Neuronal stem cell (in vitro differentiated cells): ENCODE data around the gene SERPINF2.

Experiments
- DNase-seq: peaks from one replicate; pipeline ENCODE4 v3.0.0-alpha.2; 2013; ENCODE audit warnings: low spot score
- H2AFZ ChIP-seq: one replicate; pipeline ENCODE4 v1.6.1; 2013; ENCODE audit warnings: mild to moderate bottlenecking, low read length, inconsistent platforms
- H2AK5ac ChIP-seq: 2 replicates; pipeline ENCODE4 v1.6.1; 2013; ENCODE audit warnings: low read depth, mild to moderate bottlenecking, inconsistent platforms, low read length, moderate library complexity, mixed read lengths
- H2BK120ac ChIP-seq: 2 replicates; pipeline ENCODE4 v1.6.1; 2013; ENCODE audit warnings: low read depth, mild to moderate bottlenecking, inconsistent platforms, low read length, moderate library complexity, mixed read lengths
- H2BK12ac ChIP-seq: one replicate; pipeline ENCODE4 v1.6.1; 2013; ENCODE audit warnings: low read length, inconsistent platforms
- H2BK15ac ChIP-seq: 2 replicates; pipeline ENCODE4 v1.6.1; 2013; ENCODE audit warnings: mild to moderate bottlenecking, low read length, inconsistent platforms, mixed read lengths
- H2BK5ac ChIP-seq: one replicate; pipeline ENCODE4 v1.6.1; 2013; ENCODE audit warnings: inconsistent platforms, mild to moderate bottlenecking, low read length, moderate library complexity
- H3K14ac ChIP-seq: one replicate; pipeline ENCODE4 v1.6.1; 2013; ENCODE audit warnings: low read length, inconsistent platforms
- H3K18ac ChIP-seq: 2 replicates; pipeline ENCODE4 v1.6.1; 2013; ENCODE audit warnings: low read length, inconsistent platforms
- H3K23ac ChIP-seq: 2 replicates; pipeline ENCODE4 v1.6.1; 2013; ENCODE audit warnings: low read depth, mild to moderate bottlenecking, mixed read lengths, low read length, inconsistent platforms; ENCODE audit not compliant: poor library complexity
- H3K27ac ChIP-seq: replicated peaks from 3 replicates; pipeline ENCODE4 v1.5.1; 2013; ENCODE audit warnings: low read length, inconsistent platforms
- H3K27me3 ChIP-seq, 3 experiments: 2 replicates each; pipeline ENCODE4 v1.6.1; 2013; ENCODE audit warnings: low read length in 3 of 3, mild to moderate bottlenecking in 2 of 3, inconsistent platforms in 1 of 3, low read depth in 1 of 3, mixed read lengths in 1 of 3, moderate library complexity in 1 of 3; ENCODE audit not compliant: control insufficient read depth in 3 of 3, insufficient read depth in 3 of 3
- H3K36me3 ChIP-seq, 2 donors: replicated peaks in 1 of 2; 2 replicates each; pipeline ENCODE4 v1.6.1; 2013; ENCODE audit warnings: low read length in 2 of 2; ENCODE audit not compliant: control insufficient read depth in 2 of 2, insufficient read depth in 2 of 2
- H3K4ac ChIP-seq: 2 replicates; pipeline ENCODE4 v1.6.1; 2013; ENCODE audit warnings: inconsistent platforms, mild to moderate bottlenecking, low read length, moderate library complexity
- H3K4me1 ChIP-seq, 2 donors: 1 replicate in 1 of 2; 2 replicates in 1 of 2; pipeline ENCODE4 v1.6.1; 2013; ENCODE audit warnings: low read length in 2 of 2, low read depth in 1 of 2; ENCODE audit not compliant: control insufficient read depth in 2 of 2, insufficient read depth in 1 of 2
- H3K4me2 ChIP-seq: one replicate; pipeline ENCODE4 v1.6.1; 2013; ENCODE audit warnings: mild to moderate bottlenecking, low read length, inconsistent platforms; ENCODE audit not compliant: insufficient read depth, poor library complexity, severe bottlenecking
- H3K4me3 ChIP-seq, 2 donors: 2 replicates each; pipeline ENCODE4 v1.5.1; 2013; ENCODE audit warnings: low read length in 2 of 2, mild to moderate bottlenecking in 2 of 2, inconsistent platforms in 1 of 2, moderate library complexity in 1 of 2
- H3K79me1 ChIP-seq: one replicate; pipeline ENCODE4 v1.6.1; 2013; ENCODE audit warnings: low read depth, mild to moderate bottlenecking, inconsistent platforms, low read length, moderate library complexity
- H3K9ac ChIP-seq: one replicate; pipeline ENCODE4 v1.6.1; 2013; ENCODE audit warnings: mild to moderate bottlenecking, low read depth, low read length, inconsistent platforms; ENCODE audit not compliant: poor library complexity
- H3K9me3 ChIP-seq, 2 donors: replicated peaks in 1 of 2; 2 replicates each; pipeline versions ENCODE3 to v1.6.1; 2013; ENCODE audit warnings: low read length in 2 of 2, mild to moderate bottlenecking in 2 of 2, inconsistent platforms in 1 of 2, low read depth in 1 of 2, mixed read lengths in 1 of 2, moderate library complexity in 1 of 2; ENCODE audit not compliant: control insufficient read depth in 2 of 2, insufficient read depth in 1 of 2
- H4K8ac ChIP-seq: one replicate; pipeline ENCODE4 v1.6.1; 2013; ENCODE audit warnings: low read depth, mild to moderate bottlenecking, inconsistent platforms, low read length, moderate library complexity
- H4K91ac ChIP-seq: one replicate; pipeline ENCODE4 v1.6.1; 2013; ENCODE audit warnings: low read length, low read depth, mild to moderate bottlenecking, inconsistent platforms; ENCODE audit not compliant: poor library complexity
- WGBS, 2 donors: extraction: QIAGEN DNeasy Blood & Tissue Kit; methylation state at CpG; one replicate each; pipeline ENCODE4 v1.1.7; 2013; ENCODE audit warnings: missing lambda C conversion rate in 2 of 2, mixed read lengths in 1 of 2; ENCODE audit not compliant: insufficient read length in 2 of 2, insufficient replicate concordance in 1 of 2; ENCODE audit errors: extremely low coverage in 2 of 2; 5-methylcytosine and 5-hydroxymethylcytosine counted together

The SERPINF2 gene

DNA sequence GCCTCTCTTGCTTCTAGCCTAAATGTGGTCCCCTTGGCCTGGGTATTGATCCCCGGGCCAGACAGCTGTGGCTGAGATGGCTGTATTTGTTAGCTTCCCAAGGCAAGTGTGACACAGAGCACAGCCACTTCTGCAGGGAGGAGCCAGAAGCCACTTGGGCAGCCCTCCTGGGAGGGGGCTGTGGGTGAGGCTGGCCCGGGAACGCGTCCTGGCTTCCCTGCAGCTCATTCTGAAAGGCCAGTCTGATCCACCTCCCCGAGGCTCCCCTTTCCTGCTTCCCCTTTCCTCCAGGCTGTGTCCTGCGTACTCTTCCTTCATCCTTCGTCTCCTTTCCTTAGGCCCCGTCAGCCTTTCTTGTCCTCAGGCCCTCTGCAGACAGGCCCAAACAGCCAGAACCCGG is 8.0 kb downstream of the SERPINF2 start:
- H3K23ac ChIP-seq = no peak overlapping the region
- no peak overlapping the region for H3K4me3 ChIP-seq
- no peak for DNase-seq
- peaks cover 0 to 11% (median 0%) of the 10 kb centered on the region in 3 experiments for H3K27me3 ChIP-seq
- H2BK12ac ChIP-seq = no peak overlapping the region
- H2BK15ac ChIP-seq = no peak overlapping the region
- no peak overlapping the region for H4K91ac ChIP-seq
- no peak overlapping the region for H3K27ac ChIP-seq
- H3K14ac ChIP-seq = peak overlapping the region; percentile 17
- H3K36me3 ChIP-seq = no peaks in the 10 kb centered on the region
- H3K4ac ChIP-seq = peak overlapping the region; percentile 37
- H2BK120ac ChIP-seq = no peak overlapping the region
- no peak overlapping the region for H3K9ac ChIP-seq
- WGBS, 2 donors = no CpG with 5 or more reads among the region's 9 CpGs
- H2AK5ac ChIP-seq = peak overlapping the region; percentile 43
- H2AFZ ChIP-seq = peak overlapping the region; percentile 78
- peak overlapping the region; percentile 75 for H2BK5ac ChIP-seq
- H3K4me2 ChIP-seq = no peak overlapping the region
- H3K9me3 ChIP-seq = peaks cover 0 to 4% of the 10 kb centered on the region in 2 donors
- peaks cover 2% of the 10 kb centered on the region for H3K79me1 ChIP-seq
- no peak overlapping the region for H4K8ac ChIP-seq
- no peak overlapping the region for H3K18ac ChIP-seq
- H3K4me1 ChIP-seq = peaks cover 0 to 11% of the 10 kb centered on the region in 2 donors

DNA sequence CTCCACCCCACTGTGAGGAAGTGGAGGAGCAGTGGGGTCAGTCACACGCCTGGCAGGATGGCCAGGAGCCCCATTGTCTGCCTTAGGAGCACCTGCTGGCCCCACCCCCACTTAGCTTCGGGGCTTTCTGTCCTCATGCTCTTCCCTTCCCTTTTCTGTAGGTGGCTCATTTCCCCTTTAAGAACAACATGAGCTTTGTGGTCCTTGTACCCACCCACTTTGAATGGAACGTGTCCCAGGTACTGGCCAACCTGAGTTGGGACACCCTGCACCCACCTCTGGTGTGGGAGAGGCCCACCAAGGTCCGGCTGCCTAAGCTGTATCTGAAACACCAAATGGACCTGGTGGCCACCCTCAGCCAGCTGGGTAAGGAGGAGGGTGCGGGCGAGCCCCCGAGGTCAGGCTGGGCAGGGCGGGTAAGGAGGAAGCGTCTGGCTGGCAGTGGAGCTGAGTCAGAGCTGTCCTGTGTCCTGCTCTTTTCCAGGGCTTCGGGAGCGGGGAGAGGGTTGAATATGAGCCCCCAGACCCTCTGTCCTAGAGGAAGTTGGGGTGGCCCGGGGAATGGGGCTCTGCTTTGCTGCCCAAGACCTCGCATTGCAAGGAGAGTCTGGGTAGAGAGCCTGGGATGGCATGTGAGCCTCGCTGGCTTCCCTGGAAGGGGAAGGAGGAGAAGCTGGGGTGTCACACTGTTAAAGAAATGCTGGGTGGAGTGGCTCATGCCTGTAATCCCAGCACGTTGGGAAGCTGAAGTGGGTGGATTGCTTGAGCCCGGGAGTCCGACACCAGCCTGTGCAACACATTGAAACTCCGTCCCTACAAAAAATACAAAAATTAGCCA is 10.0 kb downstream of the SERPINF2 start:
- H3K9ac ChIP-seq = no peak overlapping the region
- H3K4me1 ChIP-seq = peaks cover 3 to 10% of the 10 kb centered on the region in 2 donors
- H2BK5ac ChIP-seq = peak overlapping the region; percentile 35
- H4K8ac ChIP-seq = peak overlapping the region; percentile 65
- peak overlapping the region; percentile 81 for H2AK5ac ChIP-seq
- H3K23ac ChIP-seq = peak overlapping the region; percentile 44
- peak overlapping the region; percentile 93 for H3K18ac ChIP-seq
- WGBS, 2 donors = no CpG with 5 or more reads among the region's 18 CpGs
- no peak overlapping the region for H3K4me3 ChIP-seq
- H2BK12ac ChIP-seq = peak overlapping the region; percentile 30
- H3K4ac ChIP-seq = no peak overlapping the region
- no peak overlapping the region for H4K91ac ChIP-seq
- no peaks in the 10 kb centered on the region for H3K36me3 ChIP-seq
- H2BK15ac ChIP-seq = peak overlapping the region; percentile 54
- no peak overlapping the region for H2AFZ ChIP-seq
- H3K14ac ChIP-seq = no peak overlapping the region
- peaks cover 0 to 11% (median 0%) of the 10 kb centered on the region in 3 experiments for H3K27me3 ChIP-seq
- H3K27ac ChIP-seq = no peak overlapping the region
- H3K4me2 ChIP-seq = no peak overlapping the region
- H3K79me1 ChIP-seq = peaks cover 1% of the 10 kb centered on the region
- DNase-seq = no peak
- peaks cover 1 to 4% of the 10 kb centered on the region in 2 donors for H3K9me3 ChIP-seq
- no peak overlapping the region for H2BK120ac ChIP-seq

DNA sequence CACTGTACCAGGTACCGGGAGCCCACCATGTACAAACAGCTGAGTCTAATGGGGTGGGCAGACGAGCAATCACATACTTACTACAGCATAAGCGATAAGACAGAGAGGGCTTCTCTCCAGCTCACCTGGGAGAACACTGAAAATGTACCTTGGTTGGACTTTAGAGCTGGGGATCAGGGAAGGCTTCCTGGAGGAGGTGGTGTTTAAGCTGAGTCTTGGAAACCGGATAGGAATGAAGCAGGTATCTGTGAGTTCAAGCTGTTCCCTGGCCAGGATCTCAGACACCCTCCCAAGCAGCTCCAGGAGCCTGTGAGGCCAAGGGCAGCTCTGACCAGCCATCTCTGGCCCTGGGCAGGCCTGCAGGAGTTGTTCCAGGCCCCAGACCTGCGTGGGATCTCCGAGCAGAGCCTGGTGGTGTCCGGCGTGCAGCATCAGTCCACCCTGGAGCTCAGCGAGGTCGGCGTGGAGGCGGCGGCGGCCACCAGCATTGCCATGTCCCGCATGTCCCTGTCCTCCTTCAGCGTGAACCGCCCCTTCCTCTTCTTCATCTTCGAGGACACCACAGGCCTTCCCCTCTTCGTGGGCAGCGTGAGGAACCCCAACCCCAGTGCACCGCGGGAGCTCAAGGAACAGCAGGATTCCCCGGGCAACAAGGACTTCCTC is 11.2 kb downstream of the SERPINF2 start:
- WGBS, 2 donors = no CpG with 5 or more reads among the region's 23 CpGs
- peaks cover 1% of the 10 kb centered on the region for H3K79me1 ChIP-seq
- H2BK12ac ChIP-seq = peak overlapping the region; percentile 90

More for the DNA sequence above, 11.2 kb downstream of the SERPINF2 start:
- no peak for DNase-seq
- Histone ChIP-seq H3K9ac (no peak overlapping the region), H2AFZ (peak overlapping the region; percentile 53), H4K91ac (peak overlapping the region; percentile 85), H2BK5ac (peak overlapping the region; percentile 57), H2BK15ac (no peak overlapping the region), H3K4me3 (no peak overlapping the region), H3K9me3 (peaks cover 0 to 1% of the 10 kb centered on the region in 2 donors), H3K18ac (peak overlapping the region; percentile 87), H3K36me3 (no peaks in the 10 kb centered on the region), H2BK120ac (no peak overlapping the region), H3K23ac (peak overlapping the region; percentile 97), H3K4ac (peak overlapping the region; percentile 85), H3K14ac (peak overlapping the region; percentile 64), H4K8ac (no peak overlapping the region), H3K4me2 (no peak overlapping the region), H3K27me3 (peaks cover 0 to 11% (median 0%) of the 10 kb centered on the region in 3 experiments), H3K4me1 (peaks cover 3 to 10% of the 10 kb centered on the region in 2 donors), H2AK5ac (peak overlapping the region; percentile 98), H3K27ac (no peak overlapping the region)
